ENCODE measurements around the gene RAB7A. TPM values are rescaled to one million over a fixed set of nuclear protein-coding genes. Genes with fewer than 3 reads are reported as not detected.

The RAB7A gene
- total and polyA plus RNA-seq, 11 donors = 143 to 343 (median 253) TPM

DNA sequence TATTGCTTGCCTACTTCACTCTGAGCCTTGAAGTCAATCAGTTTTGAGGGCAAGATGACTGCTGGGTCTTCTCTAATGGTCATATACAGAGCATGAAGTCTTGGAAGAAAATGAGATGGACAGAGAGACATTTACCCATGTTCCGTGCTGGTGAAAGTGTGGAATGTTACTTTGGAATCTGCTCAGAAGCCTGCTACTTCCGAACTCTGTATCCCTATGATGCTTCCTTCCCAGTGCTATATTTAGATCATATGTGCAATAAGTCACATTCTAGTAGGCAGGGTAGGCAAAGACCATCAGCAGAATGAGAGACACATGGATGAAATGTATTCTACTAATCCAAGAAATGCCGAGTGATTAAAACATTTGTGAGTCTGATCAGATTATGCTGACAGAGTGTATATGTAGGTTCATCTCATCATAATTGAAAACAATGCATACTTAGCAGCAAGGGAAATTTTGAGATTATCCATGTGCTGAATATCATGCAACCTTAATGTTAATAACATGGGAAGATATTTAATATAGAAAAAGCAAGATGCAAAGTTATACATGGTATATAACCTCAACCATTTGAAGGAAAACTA lies 60.5 kb downstream of the RAB7A start:
- no peak overlapping the region for H3K4me3 ChIP-seq
- peaks cover 4 to 97% (median 79%) of the 10 kb centered on the region in 12 donors for H3K4me1 ChIP-seq
- peak in 3 of 4 donors; percentile 29 to 41 (median 32) for ATAC-seq
- no peaks in the 10 kb centered on the region for H3K9me3 ChIP-seq
- peak overlapping the region in 10 of 12 donors; percentile 6 to 83 (median 62) for H3K27ac ChIP-seq
- no peaks in the 10 kb centered on the region for H3K27me3 ChIP-seq
- no peaks in the 10 kb centered on the region for H3K36me3 ChIP-seq
- DNase-seq = no peak
- 11 to 18% (median 13%) methylated on average over 3 of the region's 3 CpGs for WGBS, 4 donors
- TF ChIP-seq, protein P1, sequence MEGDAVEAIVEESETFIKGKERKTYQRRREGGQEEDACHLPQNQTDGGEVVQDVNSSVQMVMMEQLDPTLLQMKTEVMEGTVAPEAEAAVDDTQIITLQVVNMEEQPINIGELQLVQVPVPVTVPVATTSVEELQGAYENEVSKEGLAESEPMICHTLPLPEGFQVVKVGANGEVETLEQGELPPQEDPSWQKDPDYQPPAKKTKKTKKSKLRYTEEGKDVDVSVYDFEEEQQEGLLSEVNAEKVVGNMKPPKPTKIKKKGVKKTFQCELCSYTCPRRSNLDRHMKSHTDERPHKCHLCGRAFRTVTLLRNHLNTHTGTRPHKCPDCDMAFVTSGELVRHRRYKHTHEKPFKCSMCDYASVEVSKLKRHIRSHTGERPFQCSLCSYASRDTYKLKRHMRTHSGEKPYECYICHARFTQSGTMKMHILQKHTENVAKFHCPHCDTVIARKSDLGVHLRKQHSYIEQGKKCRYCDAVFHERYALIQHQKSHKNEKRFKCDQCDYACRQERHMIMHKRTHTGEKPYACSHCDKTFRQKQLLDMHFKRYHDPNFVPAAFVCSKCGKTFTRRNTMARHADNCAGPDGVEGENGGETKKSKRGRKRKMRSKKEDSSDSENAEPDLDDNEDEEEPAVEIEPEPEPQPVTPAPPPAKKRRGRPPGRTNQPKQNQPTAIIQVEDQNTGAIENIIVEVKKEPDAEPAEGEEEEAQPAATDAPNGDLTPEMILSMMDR (IDR thresholded peaks at IDR 0.05) = no peak
- TF ChIP-seq POLR2A (IDR thresholded peaks at IDR 0.05) = no peak
- intact Hi-C loops (cut with DNase I) = loop anchor here in 5 of 10 donors (5.0 to 10.0 kb wide), 3 partner anchors 52 to 62 kb away; partner anchors contain the start of gene RAB7A (in 3 of the 5)

DNA sequence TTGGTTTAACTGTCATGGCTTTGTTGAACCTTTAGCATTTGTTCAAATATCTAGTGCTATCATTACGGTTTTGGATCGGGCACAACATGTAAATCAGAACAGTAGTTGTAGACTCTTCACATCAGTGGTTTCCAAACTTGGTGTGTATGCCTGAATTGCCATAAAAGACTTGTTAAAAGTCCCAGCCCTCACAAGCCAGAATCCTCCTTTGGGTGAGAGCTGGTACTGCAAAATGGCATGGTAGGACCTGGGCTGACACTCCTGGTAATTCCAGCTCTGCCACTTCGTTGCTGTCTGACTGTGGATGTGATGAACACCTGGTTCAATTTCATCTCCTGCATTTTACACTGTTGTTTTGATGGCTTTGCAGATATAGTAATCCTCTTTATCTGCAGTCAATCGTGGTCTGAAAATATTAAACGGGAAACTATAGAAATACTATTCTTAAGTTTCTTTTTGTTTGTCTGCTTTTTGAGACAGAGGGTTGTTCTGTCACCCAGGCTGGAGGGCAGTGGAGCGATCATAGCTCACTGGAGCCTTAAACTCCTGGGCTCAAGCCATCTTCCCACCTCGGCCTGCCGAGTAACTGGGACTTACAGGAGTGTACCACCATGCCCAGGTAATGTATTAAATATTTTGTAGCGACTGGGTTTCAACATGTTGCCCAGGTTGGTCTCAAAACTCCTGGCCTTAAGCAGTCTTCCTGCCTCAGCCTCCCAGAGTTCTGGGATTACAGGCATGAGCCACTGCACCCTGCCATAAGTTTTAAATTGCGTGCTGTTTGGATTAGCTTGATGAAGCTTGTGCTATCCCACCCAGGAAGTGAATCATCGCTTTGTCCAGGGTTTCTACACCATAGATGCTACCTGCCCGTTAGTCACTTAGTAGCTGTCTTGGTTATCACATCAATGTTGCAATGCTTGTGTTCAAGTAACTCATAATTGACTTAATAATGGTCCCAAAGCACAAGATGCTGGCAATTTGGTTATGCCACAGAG lies 61.6 kb downstream of the RAB7A start:
- intact Hi-C loops (cut with DNase I) = loop anchor here in 5 of 10 donors (5.0 to 10.0 kb wide), 3 partner anchors 53 to 63 kb away; partner anchors contain the start of gene RAB7A (in 3 of the 5)
- H3K9me3 ChIP-seq = no peaks in the 10 kb centered on the region
- peaks cover 4 to 97% (median 75%) of the 10 kb centered on the region in 12 donors for H3K4me1 ChIP-seq
- no peak overlapping the region for H3K4me3 ChIP-seq
- H3K36me3 ChIP-seq = no peaks in the 10 kb centered on the region
- no peaks in the 10 kb centered on the region for H3K27me3 ChIP-seq
- WGBS, 4 donors = 84 to 86% (median 85%) methylated on average over 12 of the region's 12 CpGs
- ATAC-seq (no peak), DNase-seq (no peak)
- H3K27ac ChIP-seq = peak overlapping the region in 6 of 12 donors; percentile 1 to 80 (median 52)
- TF ChIP-seq POLR2A (IDR thresholded peaks at IDR 0.05) = no peak
- TF ChIP-seq, protein P1 (IDR thresholded peaks at IDR 0.05) = peak in 6 of 12 donors; percentile 7 to 27 (median 14)

DNA sequence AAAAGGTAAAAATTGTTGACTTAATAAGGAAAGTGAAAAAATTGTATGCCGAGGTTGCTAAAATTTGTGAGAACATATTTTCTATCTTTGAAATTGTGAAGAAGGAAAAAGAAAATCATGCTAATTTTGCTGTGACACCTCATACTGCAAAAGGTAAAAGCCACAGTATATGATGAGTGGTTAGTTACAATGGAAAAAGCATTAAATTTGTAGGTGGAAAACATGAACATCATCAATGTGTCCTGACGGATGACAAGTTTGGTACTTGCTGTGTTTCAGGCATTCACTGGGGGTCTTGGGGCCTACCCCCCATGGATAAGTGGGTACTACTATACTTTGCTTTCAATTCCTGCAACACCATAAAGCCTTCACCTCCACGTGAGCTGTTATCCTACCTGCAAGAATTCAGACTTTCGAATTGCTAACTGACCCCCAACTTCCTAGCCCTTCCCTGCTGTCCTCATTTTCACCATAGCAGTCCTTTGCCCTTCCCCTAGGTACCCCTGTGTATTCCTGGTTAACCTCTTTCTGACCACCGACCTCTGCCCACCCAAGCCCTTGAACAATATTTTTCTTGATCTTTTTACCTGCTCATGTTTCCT lies 62.4 kb downstream of the RAB7A start:
- intact Hi-C loops (cut with DNase I) = loop anchor here in 5 of 10 donors (5.0 to 10.0 kb wide), 3 partner anchors 54 to 64 kb away; partner anchors contain the start of gene RAB7A (in 3 of the 5)
- H3K4me1 ChIP-seq = peaks cover 4 to 95% (median 68%) of the 10 kb centered on the region in 12 donors
- 90 to 92% (median 91%) methylated on average over 5 of the region's 5 CpGs for WGBS, 4 donors
- H3K27me3 ChIP-seq = no peaks in the 10 kb centered on the region
- H3K9me3 ChIP-seq = no peaks in the 10 kb centered on the region
- ATAC-seq (no peak), DNase-seq (no peak)
- peak overlapping the region in 1 of 12 donors; percentile 80 for H3K27ac ChIP-seq
- TF ChIP-seq, protein P1 (IDR thresholded peaks at IDR 0.05) = no peak
- TF ChIP-seq POLR2A (IDR thresholded peaks at IDR 0.05) = no peak
- H3K36me3 ChIP-seq = no peaks in the 10 kb centered on the region
- H3K4me3 ChIP-seq = peak overlapping the region in 1 of 12 donors; percentile 6
